Trophoblast cell (in vitro differentiated cells and primary cell): ENCODE results near the gene PITPNB.

Experiments
- DNase-seq, 2 donors: peaks; one replicate each; pipeline ENCODE4 v3.0.0-alpha.2; 2016
- H2AFZ ChIP-seq: 2 replicates; pipeline ENCODE4 v1.6.1; 2013; ENCODE audit warnings: low read length, moderate library complexity, mild to moderate bottlenecking; ENCODE audit not compliant: insufficient read depth, poor library complexity
- H2AK5ac ChIP-seq: 2 replicates; pipeline ENCODE4 v1.6.1; 2013; ENCODE audit warnings: mild to moderate bottlenecking, low read length
- H2BK120ac ChIP-seq: 2 replicates; pipeline ENCODE4 v1.6.1; 2013; ENCODE audit warnings: low read length, mild to moderate bottlenecking, moderate library complexity; ENCODE audit not compliant: insufficient read depth, poor library complexity
- H2BK12ac ChIP-seq: 2 replicates; pipeline ENCODE4 v1.6.1; 2013; ENCODE audit warnings: mild to moderate bottlenecking, low read length, moderate library complexity
- H2BK5ac ChIP-seq: 2 replicates; pipeline ENCODE4 v1.6.1; 2013; ENCODE audit warnings: low read length, low read depth, moderate library complexity, mild to moderate bottlenecking; ENCODE audit not compliant: poor library complexity
- H3K14ac ChIP-seq: 2 replicates; pipeline ENCODE4 v1.6.1; 2013; ENCODE audit warnings: mild to moderate bottlenecking, low read length
- H3K18ac ChIP-seq: 2 replicates; pipeline ENCODE4 v1.6.1; 2013; ENCODE audit warnings: mild to moderate bottlenecking, low read length
- H3K23ac ChIP-seq: 2 replicates; pipeline ENCODE4 v1.6.1; 2013; ENCODE audit warnings: low read length
- H3K27ac ChIP-seq: 2 replicates; pipeline ENCODE4 v1.5.1; 2013; ENCODE audit warnings: low read depth, mild to moderate bottlenecking, inconsistent platforms, low read length, moderate library complexity
- H3K27me3 ChIP-seq: 2 replicates; pipeline ENCODE4 v1.6.1; 2013; ENCODE audit warnings: inconsistent platforms, mild to moderate bottlenecking, low read length, moderate library complexity; ENCODE audit not compliant: insufficient read depth
- H3K36me3 ChIP-seq, 2 experiments: 1 replicate in 1 of 2; 2 replicates in 1 of 2; pipeline ENCODE4 v1.6.1; 2013; ENCODE audit warnings: low read length in 2 of 2, mild to moderate bottlenecking in 2 of 2, moderate library complexity in 1 of 2; ENCODE audit not compliant: insufficient read depth in 2 of 2, control insufficient read depth in 1 of 2
- H3K4ac ChIP-seq: 2 replicates; pipeline ENCODE4 v1.6.1; 2013; ENCODE audit warnings: low read depth, mild to moderate bottlenecking, low read length, moderate library complexity
- H3K4me1 ChIP-seq, 2 experiments: 1 replicate in 1 of 2; 2 replicates in 1 of 2; pipeline ENCODE4 v1.6.1; 2013; ENCODE audit warnings: low read length in 2 of 2, mild to moderate bottlenecking in 2 of 2, moderate library complexity in 1 of 2; ENCODE audit not compliant: insufficient read depth in 2 of 2, control insufficient read depth in 1 of 2
- H3K4me2 ChIP-seq: 2 replicates; pipeline ENCODE4 v1.6.1; 2013; ENCODE audit warnings: inconsistent platforms, mild to moderate bottlenecking, low read length, moderate library complexity
- H3K4me3 ChIP-seq: 2 replicates; pipeline ENCODE4 v1.5.1; 2013; ENCODE audit warnings: mild to moderate bottlenecking, low read depth, low read length, inconsistent platforms
- H3K79me1 ChIP-seq: one replicate; pipeline ENCODE4 v1.6.1; 2013; ENCODE audit warnings: low read length
- H3K79me2 ChIP-seq: 2 replicates; pipeline ENCODE4 v1.6.1; 2013; ENCODE audit warnings: low read length, mild to moderate bottlenecking; ENCODE audit not compliant: control insufficient read depth, insufficient read depth, poor library complexity
- H3K9ac ChIP-seq: 2 replicates; pipeline ENCODE4 v1.6.1; 2013; ENCODE audit warnings: mild to moderate bottlenecking, low read length
- H3K9me3 ChIP-seq: 2 replicates; pipeline ENCODE4 v1.6.1; 2013; ENCODE audit warnings: low read depth, mild to moderate bottlenecking, control low read depth, inconsistent platforms, low read length; ENCODE audit not compliant: insufficient read depth
- H4K12ac ChIP-seq: 2 replicates; pipeline ENCODE4 v1.6.1; 2013; ENCODE audit warnings: low read depth, mild to moderate bottlenecking, low read length, moderate library complexity
- H4K8ac ChIP-seq: 2 replicates; pipeline ENCODE4 v1.6.1; 2013; ENCODE audit warnings: low read depth, mild to moderate bottlenecking, low read length, moderate library complexity
- H4K91ac ChIP-seq: one replicate; pipeline ENCODE4 v1.6.1; 2013; ENCODE audit warnings: low read depth, mild to moderate bottlenecking, low read length, moderate library complexity
- WGBS: extraction: QIAGEN DNeasy Blood & Tissue Kit; methylation state at CpG from one replicate; pipeline ENCODE4 v1.1.7; 2013; ENCODE audit warnings: missing lambda C conversion rate; ENCODE audit not compliant: insufficient read length, insufficient coverage; ENCODE audit errors: extremely low coverage; 5-methylcytosine and 5-hydroxymethylcytosine counted together

Gene PITPNB

GRCh38 chr22:27892064-27892463, 27.0 kb downstream of the PITPNB start:
- no peak overlapping the region for H2BK12ac ChIP-seq
- H3K27me3 ChIP-seq: no peaks in the 10 kb centered on the region
- WGBS: no CpG with 5 or more reads among the region's 4 CpGs
- peaks cover 9 to 18% of the 10 kb centered on the region in 2 experiments for H3K4me1 ChIP-seq
- no peak overlapping the region for H3K18ac ChIP-seq
- H4K12ac ChIP-seq: no peak overlapping the region
- no peak overlapping the region for H2BK5ac ChIP-seq
- H3K36me3 ChIP-seq: peaks cover 20 to 51% of the 10 kb centered on the region in 2 experiments
- no peak overlapping the region for H3K9ac ChIP-seq
- H2AK5ac ChIP-seq: no peak overlapping the region
- no peaks in the 10 kb centered on the region for H3K79me2 ChIP-seq
- H2BK120ac ChIP-seq: no peak overlapping the region
- H3K9me3 ChIP-seq: no peaks in the 10 kb centered on the region
- no peak overlapping the region for H2AFZ ChIP-seq
- H4K8ac ChIP-seq: no peak overlapping the region
- no peak overlapping the region for H3K23ac ChIP-seq
- H4K91ac ChIP-seq: no peak overlapping the region
- H3K4me3 ChIP-seq: no peak overlapping the region
- no peak overlapping the region for H3K14ac ChIP-seq
- no peak overlapping the region for H3K4ac ChIP-seq
- peak; percentile 98 to 100 for DNase-seq
- peak overlapping the region; percentile 58 for H3K27ac ChIP-seq
- no peak overlapping the region for H3K4me2 ChIP-seq
- peaks cover 4% of the 10 kb centered on the region for H3K79me1 ChIP-seq

- Histone ChIP-seq H3K27ac (no peak overlapping the region), H2AFZ (no peak overlapping the region), H3K79me2 (peaks cover 9% of the 10 kb centered on the region), H3K4ac (no peak overlapping the region), H2BK120ac (no peak overlapping the region), H3K79me1 (peaks cover 8% of the 10 kb centered on the region), H4K91ac (no peak overlapping the region), H4K12ac (no peak overlapping the region), H3K4me2 (no peak overlapping the region), H2BK12ac (no peak overlapping the region), H3K4me3 (no peak overlapping the region), H3K14ac (no peak overlapping the region), H2AK5ac (no peak overlapping the region), H4K8ac (no peak overlapping the region), H3K4me1 (peaks cover 16 to 24% of the 10 kb centered on the region in 2 experiments), H2BK5ac (no peak overlapping the region), H3K9ac (no peak overlapping the region), H3K36me3 (peaks cover 20 to 52% of the 10 kb centered on the region in 2 experiments), H3K9me3 (no peaks in the 10 kb centered on the region), H3K23ac (no peak overlapping the region), H3K18ac (no peak overlapping the region), H3K27me3 (no peaks in the 10 kb centered on the region)
- WGBS: no CpG with 5 or more reads among the region's 1 CpG
- DNase-seq: no peak
Observed at GRCh38 chr22:27888310-27888709, 30.7 kb downstream of the PITPNB start.

GRCh38 chr22:27886843-27887151, 32.3 kb downstream of the PITPNB start:
- H3K9ac ChIP-seq: no peak overlapping the region
- H2BK12ac ChIP-seq: no peak overlapping the region
- H3K18ac ChIP-seq: no peak overlapping the region
- peaks cover 10 to 16% of the 10 kb centered on the region in 2 experiments for H3K4me1 ChIP-seq
- H4K8ac ChIP-seq: no peak overlapping the region
- H2AFZ ChIP-seq: no peak overlapping the region
- H3K4ac ChIP-seq: no peak overlapping the region
- H2AK5ac ChIP-seq: no peak overlapping the region
- no peak overlapping the region for H3K27ac ChIP-seq
- no peak overlapping the region for H3K14ac ChIP-seq
- peaks cover 9% of the 10 kb centered on the region for H3K79me2 ChIP-seq
- no peak overlapping the region for H2BK5ac ChIP-seq
- peaks cover 19 to 48% of the 10 kb centered on the region in 2 experiments for H3K36me3 ChIP-seq
- no peak overlapping the region for H3K4me2 ChIP-seq
- H4K91ac ChIP-seq: no peak overlapping the region
- H4K12ac ChIP-seq: no peak overlapping the region
- H3K27me3 ChIP-seq: no peaks in the 10 kb centered on the region
- H3K79me1 ChIP-seq: peaks cover 4% of the 10 kb centered on the region
- H3K23ac ChIP-seq: no peak overlapping the region
- no peak overlapping the region for H2BK120ac ChIP-seq
- H3K9me3 ChIP-seq: no peaks in the 10 kb centered on the region
- H3K4me3 ChIP-seq: no peak overlapping the region
- DNase-seq: no peak

- H4K91ac ChIP-seq: no peak overlapping the region
- peaks cover 16 to 43% of the 10 kb centered on the region in 2 experiments for H3K36me3 ChIP-seq
- no peak overlapping the region for H2AK5ac ChIP-seq
- H3K9me3 ChIP-seq: no peaks in the 10 kb centered on the region
- no peak overlapping the region for H3K4ac ChIP-seq
- H3K79me1 ChIP-seq: peaks cover 4% of the 10 kb centered on the region
- no CpG with 5 or more reads among the region's 3 CpGs for WGBS
- H3K23ac ChIP-seq: no peak overlapping the region
- no peak overlapping the region for H4K12ac ChIP-seq
- H3K9ac ChIP-seq: peak overlapping the region; percentile 51
- no peak overlapping the region for H2BK12ac ChIP-seq
- no peak overlapping the region for H3K14ac ChIP-seq
- H3K79me2 ChIP-seq: peaks cover 9% of the 10 kb centered on the region
- no peak overlapping the region for H3K4me3 ChIP-seq
- peaks cover 8 to 13% of the 10 kb centered on the region in 2 experiments for H3K4me1 ChIP-seq
- no peak overlapping the region for H4K8ac ChIP-seq
- H3K27me3 ChIP-seq: no peaks in the 10 kb centered on the region
- peak; percentile 12 to 81 for DNase-seq
- no peak overlapping the region for H3K27ac ChIP-seq
- H2AFZ ChIP-seq: no peak overlapping the region
- no peak overlapping the region for H2BK120ac ChIP-seq
- H2BK5ac ChIP-seq: no peak overlapping the region
- H3K18ac ChIP-seq: no peak overlapping the region
- no peak overlapping the region for H3K4me2 ChIP-seq
Observed at GRCh38 chr22:27885977-27886842, 32.8 kb downstream of the PITPNB start.
